Mesenchymal stem cell (in vitro differentiated cells and primary cell): ENCODE measurements around the gene FAM174C.

ENCODE experiments used
- DNase-seq: peaks from one replicate; pipeline ENCODE4 v3.0.0-alpha.2; 2013
- H2AFZ ChIP-seq: one replicate; pipeline ENCODE4 v1.6.1; 2013; ENCODE audit warnings: low read depth, mild to moderate bottlenecking, control low read depth, inconsistent platforms, low read length, moderate library complexity
- H2AK5ac ChIP-seq: 2 replicates; pipeline ENCODE4 v1.6.1; 2013; ENCODE audit warnings: low read length, moderate library complexity, mild to moderate bottlenecking, inconsistent platforms; ENCODE audit not compliant: severe bottlenecking
- H2BK120ac ChIP-seq: one replicate; pipeline ENCODE4 v1.6.1; 2013; ENCODE audit warnings: low read depth, mild to moderate bottlenecking, inconsistent platforms, low read length, moderate library complexity
- H2BK12ac ChIP-seq, 2 experiments: one replicate each; pipeline ENCODE4 v1.6.1; 2013; ENCODE audit warnings: inconsistent platforms in 2 of 2, low read length in 2 of 2, mild to moderate bottlenecking in 2 of 2, moderate library complexity in 2 of 2, control low read depth in 1 of 2
- H2BK15ac ChIP-seq: one replicate; pipeline ENCODE4 v1.6.1; 2013; ENCODE audit warnings: mild to moderate bottlenecking, low read depth, inconsistent platforms; ENCODE audit not compliant: poor library complexity, severe bottlenecking
- H2BK5ac ChIP-seq: 2 replicates; pipeline ENCODE4 v1.6.1; 2013; ENCODE audit warnings: low read depth, mild to moderate bottlenecking, low read length, control low read depth, inconsistent platforms; ENCODE audit not compliant: poor library complexity, severe bottlenecking
- H3K14ac ChIP-seq, 2 experiments: one replicate each; pipeline ENCODE4 v1.6.1; 2013; ENCODE audit warnings: inconsistent platforms in 2 of 2, low read length in 2 of 2, control low read depth in 1 of 2, mild to moderate bottlenecking in 1 of 2, moderate library complexity in 1 of 2
- H3K18ac ChIP-seq, 2 experiments: one replicate each; pipeline ENCODE4 v1.6.1; 2013; ENCODE audit warnings: inconsistent platforms in 2 of 2, low read length in 2 of 2, control low read depth in 1 of 2, low read depth in 1 of 2, mild to moderate bottlenecking in 1 of 2
- H3K23ac ChIP-seq, 2 experiments: one replicate each; pipeline ENCODE4 v1.6.1; 2013; ENCODE audit warnings: inconsistent platforms in 2 of 2, low read length in 2 of 2, mild to moderate bottlenecking in 2 of 2, moderate library complexity in 2 of 2, control low read depth in 1 of 2
- H3K27ac ChIP-seq: 2 replicates; pipeline ENCODE4 v1.5.1; 2013; ENCODE audit warnings: mild to moderate bottlenecking, moderate library complexity, low read length, control low read depth, inconsistent platforms; ENCODE audit not compliant: poor library complexity, severe bottlenecking
- H3K27me3 ChIP-seq, 2 experiments: 2 replicates each; pipeline versions ENCODE4 v1.6.1 to v1.7.0; 2013; ENCODE audit warnings: low read length in 2 of 2, mild to moderate bottlenecking in 2 of 2, moderate library complexity in 2 of 2, control low read depth in 1 of 2, inconsistent platforms in 1 of 2; ENCODE audit not compliant: control insufficient read depth in 1 of 2, insufficient read depth in 1 of 2
- H3K36me3 ChIP-seq, 2 experiments: 2 replicates each; pipeline versions ENCODE4 v1.6.1 to v1.7.0; 2013; ENCODE audit warnings: low read length in 2 of 2, control low read depth in 1 of 2, inconsistent platforms in 1 of 2, low read depth in 1 of 2, mild to moderate bottlenecking in 1 of 2; ENCODE audit not compliant: insufficient read depth in 2 of 2, control insufficient read depth in 1 of 2
- H3K4ac ChIP-seq, 2 experiments: one replicate each; pipeline ENCODE4 v1.6.1; 2013; ENCODE audit warnings: inconsistent platforms in 2 of 2, low read length in 2 of 2, mild to moderate bottlenecking in 2 of 2, moderate library complexity in 2 of 2, control low read depth in 1 of 2, low read depth in 1 of 2
- H3K4me1 ChIP-seq: 2 replicates; pipeline ENCODE4 v1.6.1; 2013; ENCODE audit warnings: low read depth, low read length, control low read depth; ENCODE audit not compliant: control insufficient read depth, insufficient read depth
- H3K4me2 ChIP-seq: 2 replicates; pipeline ENCODE4 v1.6.1; 2013; ENCODE audit warnings: low read length, mild to moderate bottlenecking, inconsistent platforms; ENCODE audit not compliant: poor library complexity, severe bottlenecking
- H3K4me3 ChIP-seq, 2 experiments: 2 replicates each; pipeline versions ENCODE4 v1.5.1 to v1.7.0; 2013; ENCODE audit warnings: low read length in 2 of 2, mild to moderate bottlenecking in 2 of 2, control low read depth in 1 of 2, low read depth in 1 of 2; ENCODE audit not compliant: insufficient read depth in 1 of 2
- H3K79me1 ChIP-seq: replicated peaks from 2 replicates; pipeline ENCODE4 v1.6.1; 2013; ENCODE audit warnings: mild to moderate bottlenecking, control low read depth, low read length, inconsistent platforms; ENCODE audit not compliant: poor library complexity, severe bottlenecking
- H3K9ac ChIP-seq: 2 replicates; pipeline ENCODE4 v1.7.0; 2013; ENCODE audit warnings: mild to moderate bottlenecking, low read length, moderate library complexity
- H3K9me3 ChIP-seq: 2 replicates; pipeline ENCODE4 v1.7.0; 2013; ENCODE audit warnings: mild to moderate bottlenecking, low read length; ENCODE audit not compliant: control insufficient read depth
- H4K8ac ChIP-seq: one replicate; pipeline ENCODE4 v1.6.1; 2013; ENCODE audit warnings: inconsistent platforms, mild to moderate bottlenecking, low read length, moderate library complexity
- H4K91ac ChIP-seq: one replicate; pipeline ENCODE4 v1.6.1; 2013; ENCODE audit warnings: mild to moderate bottlenecking, low read length, inconsistent platforms
- WGBS: methylation state at CpG from one replicate; pipeline ENCODE4 v1.1.7; 2013; ENCODE audit warnings: mixed read lengths; 5-methylcytosine and 5-hydroxymethylcytosine counted together

Gene FAM174C

GRCh38 chr19:1281569-1282287 is 6.4 kb downstream of the FAM174C start:
- no peak overlapping the region for H3K18ac ChIP-seq
- H3K9ac ChIP-seq: no peak overlapping the region
- H3K9me3 ChIP-seq: no peaks in the 10 kb centered on the region
- H3K4ac ChIP-seq: no peak overlapping the region
- peaks cover 22 to 33% of the 10 kb centered on the region in 2 experiments for H3K27me3 ChIP-seq
- H2BK12ac ChIP-seq: no peak overlapping the region
- H3K4me2 ChIP-seq: no peak overlapping the region
- no peak overlapping the region for H2BK120ac ChIP-seq
- no peak overlapping the region for H2BK15ac ChIP-seq
- H4K91ac ChIP-seq: no peak overlapping the region
- 75% methylated on average over 15 of the region's 15 CpGs for WGBS
- H3K79me1 ChIP-seq: peaks cover 19% of the 10 kb centered on the region
- H3K4me3 ChIP-seq: no peak overlapping the region
- no peak overlapping the region for H3K27ac ChIP-seq
- DNase-seq: no peak
- H3K4me1 ChIP-seq: peaks cover 9% of the 10 kb centered on the region
- H3K23ac ChIP-seq: no peak overlapping the region
- H2AK5ac ChIP-seq: no peak overlapping the region
- no peak overlapping the region for H2AFZ ChIP-seq
- H2BK5ac ChIP-seq: no peak overlapping the region
- H3K36me3 ChIP-seq: peaks cover 19 to 42% of the 10 kb centered on the region in 2 experiments
- no peak overlapping the region for H3K14ac ChIP-seq
- H4K8ac ChIP-seq: no peak overlapping the region

GRCh38 chr19:1282588-1283206 is 7.4 kb downstream of the FAM174C start:
- no peak overlapping the region for H3K23ac ChIP-seq
- DNase-seq: no peak
- H2BK5ac ChIP-seq: no peak overlapping the region
- H3K27ac ChIP-seq: no peak overlapping the region
- peaks cover 31 to 43% of the 10 kb centered on the region in 2 experiments for H3K27me3 ChIP-seq
- H3K9me3 ChIP-seq: no peaks in the 10 kb centered on the region
- H2BK120ac ChIP-seq: no peak overlapping the region
- no peak overlapping the region for H3K18ac ChIP-seq
- H3K4me1 ChIP-seq: peaks cover 9% of the 10 kb centered on the region
- H4K91ac ChIP-seq: no peak overlapping the region
- WGBS: 91% methylated on average over 18 of the region's 18 CpGs
- H3K79me1 ChIP-seq: peaks cover 13% of the 10 kb centered on the region
- H3K4ac ChIP-seq: no peak overlapping the region
- peaks cover 13 to 32% of the 10 kb centered on the region in 2 experiments for H3K36me3 ChIP-seq
- H3K4me2 ChIP-seq: no peak overlapping the region
- no peak overlapping the region for H3K14ac ChIP-seq
- no peak overlapping the region for H4K8ac ChIP-seq
- no peak overlapping the region for H3K9ac ChIP-seq
- H2BK15ac ChIP-seq: no peak overlapping the region
- no peak overlapping the region for H3K4me3 ChIP-seq
- H2AK5ac ChIP-seq: no peak overlapping the region
- no peak overlapping the region for H2BK12ac ChIP-seq
- H2AFZ ChIP-seq: no peak overlapping the region

GRCh38 chr19:1283207-1283916 is 8.0 kb downstream of the FAM174C start:
- Histone ChIP-seq H4K91ac (no peak overlapping the region), H3K27me3 (peaks cover 37 to 49% of the 10 kb centered on the region in 2 experiments), H2BK5ac (no peak overlapping the region), H3K4me1 (peaks cover 12% of the 10 kb centered on the region), H3K23ac (no peak overlapping the region), H3K27ac (no peak overlapping the region), H3K4me2 (no peak overlapping the region), H3K4ac (no peak overlapping the region), H3K9me3 (no peaks in the 10 kb centered on the region), H2BK12ac (no peak overlapping the region), H2AFZ (no peak overlapping the region), H3K4me3 (no peak overlapping the region), H3K14ac (no peak overlapping the region), H3K79me1 (peaks cover 9% of the 10 kb centered on the region), H2BK120ac (no peak overlapping the region), H3K9ac (no peak overlapping the region), H4K8ac (no peak overlapping the region), H2BK15ac (no peak overlapping the region), H3K18ac (no peak overlapping the region), H3K36me3 (peaks cover 9 to 26% of the 10 kb centered on the region in 2 experiments), H2AK5ac (no peak overlapping the region)
- WGBS: 86% methylated on average over 28 of the region's 29 CpGs
- no peak for DNase-seq

- Histone ChIP-seq H3K9ac (no peak overlapping the region), H3K79me1 (peaks cover 7% of the 10 kb centered on the region), H4K8ac (no peak overlapping the region), H2AK5ac (no peak overlapping the region), H2BK15ac (no peak overlapping the region), H4K91ac (no peak overlapping the region), H3K27me3 (peaks cover 37 to 55% of the 10 kb centered on the region in 2 experiments), H3K4me2 (no peak overlapping the region), H3K23ac (no peak overlapping the region), H2AFZ (no peak overlapping the region), H3K4me3 (no peak overlapping the region), H3K4ac (no peak overlapping the region), H3K9me3 (no peaks in the 10 kb centered on the region), H3K14ac (no peak overlapping the region), H3K36me3 (peaks cover 8 to 21% of the 10 kb centered on the region in 2 experiments), H3K18ac (no peak overlapping the region), H2BK12ac (no peak overlapping the region), H3K4me1 (peaks cover 12% of the 10 kb centered on the region), H2BK120ac (no peak overlapping the region), H2BK5ac (no peak overlapping the region), H3K27ac (no peak overlapping the region)
- WGBS: 87% methylated on average over 11 of the region's 12 CpGs
- no peak for DNase-seq
These were observed 8.6 kb downstream of the FAM174C start for GRCh38 chr19:1283917-1284292.
